Measurements from ENCODE around the gene WFIKKN1. TPM values are rescaled to one million over a fixed set of nuclear protein-coding genes. Genes with fewer than 3 reads are reported as not detected.

Gene WFIKKN1
- total RNA-seq, 1 experiment from 2014 or later = not detected

- H3K79me2 ChIP-seq (ENCODE audit: low read length) = peaks cover 20% of the 10 kb centered on the region
- no peaks in the 10 kb centered on the region for H3K27me3 ChIP-seq (ENCODE audit: low read length)
- H3K27ac ChIP-seq (ENCODE audit: low read length) = no peak overlapping the region
- H3K4me2 ChIP-seq (ENCODE audit: low read depth, low read length, poor library complexity, severe bottlenecking) = peak overlapping the region; percentile 97
- no peak for DNase-seq
- H4K20me1 ChIP-seq (ENCODE audit: insufficient read depth, low read depth, low read length) = peaks cover 7% of the 10 kb centered on the region; the same call in 1 of the 2 replicates
- peaks cover 29% of the 10 kb centered on the region for H3K4me1 ChIP-seq (ENCODE audit: low read length)
- peak overlapping the region; percentile 99 for H3K4me3 ChIP-seq (ENCODE audit: low read length)
- no peaks in the 10 kb centered on the region for H3K9me3 ChIP-seq (ENCODE audit: low read length)
- no peaks in the 10 kb centered on the region for H3K9me2 ChIP-seq (replicated peaks; ENCODE audit: insufficient read depth, low read length)
- 0 out of 2 replicates have a peak, but pooled peaks cover 4% of the 10 kb centered on the region for H3K36me3 ChIP-seq (ENCODE audit: insufficient read depth, low read length)
- H3K9ac ChIP-seq (ENCODE audit: low read length) = peak overlapping the region; percentile 95
- H2AFZ ChIP-seq (ENCODE audit: low read length) = no peak overlapping the region
These were observed 4.2 kb downstream of the WFIKKN1 start for GRCh38 chr16:634996-635395.

- DNase-seq = peak; percentile 65
- H2AFZ ChIP-seq (ENCODE audit: low read length) = 0 out of 2 replicates have a peak overlapping the region, but pooled peaks have one; percentile 35
- peaks cover 31% of the 10 kb centered on the region for H3K4me1 ChIP-seq (ENCODE audit: low read length)
- H4K20me1 ChIP-seq (ENCODE audit: insufficient read depth, low read depth, low read length) = peaks cover 7% of the 10 kb centered on the region; the same call in 1 of the 2 replicates
- peak overlapping the region; percentile 97 for H3K4me2 ChIP-seq (ENCODE audit: low read depth, low read length, poor library complexity, severe bottlenecking)
- H3K9me3 ChIP-seq (ENCODE audit: low read length) = no peaks in the 10 kb centered on the region
- H3K9ac ChIP-seq (ENCODE audit: low read length) = peak overlapping the region; percentile 95
- H3K4me3 ChIP-seq (ENCODE audit: low read length) = peak overlapping the region; percentile 99
- H3K27ac ChIP-seq (ENCODE audit: low read length) = peak overlapping the region; percentile 44; the same call in 1 of the 2 replicates
- H3K36me3 ChIP-seq (ENCODE audit: insufficient read depth, low read length) = 0 out of 2 replicates have a peak, but pooled peaks cover 4% of the 10 kb centered on the region
- H3K9me2 ChIP-seq (replicated peaks; ENCODE audit: insufficient read depth, low read length) = no peaks in the 10 kb centered on the region
- peaks cover 20% of the 10 kb centered on the region for H3K79me2 ChIP-seq (ENCODE audit: low read length)
- H3K27me3 ChIP-seq (ENCODE audit: low read length) = no peaks in the 10 kb centered on the region
These were observed 4.9 kb downstream of the WFIKKN1 start for GRCh38 chr16:635573-636205.

- peaks cover 7% of the 10 kb centered on the region; the same call in 1 of the 2 replicates for H4K20me1 ChIP-seq (ENCODE audit: insufficient read depth, low read depth, low read length)
- H3K4me1 ChIP-seq (ENCODE audit: low read length) = peaks cover 32% of the 10 kb centered on the region
- DNase-seq = peak; percentile 97
- H3K9ac ChIP-seq (ENCODE audit: low read length) = peak within 1 kb of the TSS; percentile 95
- peak within 1 kb of the TSS; percentile 99 for H3K4me3 ChIP-seq (ENCODE audit: low read length)
- no peaks in the 10 kb centered on the region for H3K9me2 ChIP-seq (replicated peaks; ENCODE audit: insufficient read depth, low read length)
- H3K27ac ChIP-seq (ENCODE audit: low read length) = peak within 1 kb of the TSS; percentile 74
- H3K36me3 ChIP-seq (ENCODE audit: insufficient read depth, low read length) = 0 out of 2 replicates have a peak, but pooled peaks cover 4% of the 10 kb centered on the region
- no peaks in the 10 kb centered on the region for H3K9me3 ChIP-seq (ENCODE audit: low read length)
- peaks cover 23% of the 10 kb centered on the region for H3K79me2 ChIP-seq (ENCODE audit: low read length)
- H3K27me3 ChIP-seq (ENCODE audit: low read length) = no peaks in the 10 kb centered on the region
- peak within 1 kb of the TSS; percentile 96 for H2AFZ ChIP-seq (ENCODE audit: low read length)
- peak within 1 kb of the TSS; percentile 97 for H3K4me2 ChIP-seq (ENCODE audit: low read depth, low read length, poor library complexity, severe bottlenecking)
These were observed 5.7 kb downstream of the WFIKKN1 start, which contains the start of gene METTL26 for GRCh38 chr16:636206-637080. TSS of gene METTL26 (minus strand) at chr16:636305. CDS start at chr16:636290, 15 bp downstream.

GRCh38 chr16:637081-638018, 6.6 kb downstream of the WFIKKN1 start:
- peaks cover 32% of the 10 kb centered on the region for H3K4me1 ChIP-seq (ENCODE audit: low read length)
- no peaks in the 10 kb centered on the region for H3K9me3 ChIP-seq (ENCODE audit: low read length)
- H4K20me1 ChIP-seq (ENCODE audit: insufficient read depth, low read depth, low read length) = peaks cover 7% of the 10 kb centered on the region; the same call in 1 of the 2 replicates
- H2AFZ ChIP-seq (ENCODE audit: low read length) = peak overlapping the region; percentile 96; the same call in 1 of the 2 replicates
- no peak for DNase-seq
- no peaks in the 10 kb centered on the region for H3K9me2 ChIP-seq (replicated peaks; ENCODE audit: insufficient read depth, low read length)
- 0 out of 2 replicates have a peak, but pooled peaks cover 4% of the 10 kb centered on the region for H3K36me3 ChIP-seq (ENCODE audit: insufficient read depth, low read length)
- H3K27me3 ChIP-seq (ENCODE audit: low read length) = no peaks in the 10 kb centered on the region
- H3K4me2 ChIP-seq (ENCODE audit: low read depth, low read length, poor library complexity, severe bottlenecking) = peak overlapping the region; percentile 97
- H3K4me3 ChIP-seq (ENCODE audit: low read length) = peak overlapping the region; percentile 99
- H3K27ac ChIP-seq (ENCODE audit: low read length) = peak overlapping the region; percentile 74; the same call in 1 of the 2 replicates
- peaks cover 29% of the 10 kb centered on the region for H3K79me2 ChIP-seq (ENCODE audit: low read length)
- peak overlapping the region; percentile 95 for H3K9ac ChIP-seq (ENCODE audit: low read length)

GRCh38 chr16:638034-638543, 7.3 kb downstream of the WFIKKN1 start:
- 0 out of 2 replicates have a peak, but pooled peaks cover 4% of the 10 kb centered on the region for H3K36me3 ChIP-seq (ENCODE audit: insufficient read depth, low read length)
- peaks cover 37% of the 10 kb centered on the region for H3K4me1 ChIP-seq (ENCODE audit: low read length)
- peaks cover 11% of the 10 kb centered on the region; the same call in 1 of the 2 replicates for H4K20me1 ChIP-seq (ENCODE audit: insufficient read depth, low read depth, low read length)
- H3K79me2 ChIP-seq (ENCODE audit: low read length) = peaks cover 36% of the 10 kb centered on the region
- H3K9me2 ChIP-seq (replicated peaks; ENCODE audit: insufficient read depth, low read length) = no peaks in the 10 kb centered on the region
- no peak for DNase-seq
- no peaks in the 10 kb centered on the region for H3K27me3 ChIP-seq (ENCODE audit: low read length)
- no peak overlapping the region for H3K4me2 ChIP-seq (ENCODE audit: low read depth, low read length, poor library complexity, severe bottlenecking)
- no peak overlapping the region for H3K9ac ChIP-seq (ENCODE audit: low read length)
- no peaks in the 10 kb centered on the region for H3K9me3 ChIP-seq (ENCODE audit: low read length)
- H3K27ac ChIP-seq (ENCODE audit: low read length) = no peak overlapping the region
- no peak overlapping the region for H2AFZ ChIP-seq (ENCODE audit: low read length)
- no peak overlapping the region for H3K4me3 ChIP-seq (ENCODE audit: low read length)

- Histone ChIP-seq H3K79me2 (ENCODE audit: low read length) (peaks cover 44% of the 10 kb centered on the region), H3K4me1 (ENCODE audit: low read length) (peaks cover 44% of the 10 kb centered on the region), H2AFZ (ENCODE audit: low read length) (no peak overlapping the region), H3K27me3 (ENCODE audit: low read length) (no peaks in the 10 kb centered on the region), H4K20me1 (ENCODE audit: insufficient read depth, low read depth, low read length) (peaks cover 11% of the 10 kb centered on the region; the same call in 1 of the 2 replicates), H3K9me3 (ENCODE audit: low read length) (no peaks in the 10 kb centered on the region), H3K9me2 (replicated peaks; ENCODE audit: insufficient read depth, low read length) (no peaks in the 10 kb centered on the region), H3K4me2 (ENCODE audit: low read depth, low read length, poor library complexity, severe bottlenecking) (peak overlapping the region; percentile 29), H3K36me3 (ENCODE audit: insufficient read depth, low read length) (0 out of 2 replicates have a peak, but pooled peaks cover 4% of the 10 kb centered on the region), H3K9ac (ENCODE audit: low read length) (peak overlapping the region; percentile 51), H3K4me3 (ENCODE audit: low read length) (no peak overlapping the region), H3K27ac (ENCODE audit: low read length) (peak overlapping the region; percentile 62)
- no peak for DNase-seq
These were observed 8.1 kb downstream of the WFIKKN1 start for GRCh38 chr16:638836-639235.

GRCh38 chr16:640614-641013, 9.8 kb downstream of the WFIKKN1 start:
- Histone ChIP-seq H3K36me3 (ENCODE audit: insufficient read depth, low read length) (peaks cover 3% of the 10 kb centered on the region; the same call in 1 of the 2 replicates), H3K4me2 (ENCODE audit: low read depth, low read length, poor library complexity, severe bottlenecking) (peak overlapping the region; percentile 89), H3K9ac (ENCODE audit: low read length) (peak overlapping the region; percentile 96), H4K20me1 (ENCODE audit: insufficient read depth, low read depth, low read length) (0 out of 2 replicates have a peak, but pooled peaks cover 8% of the 10 kb centered on the region), H3K27ac (ENCODE audit: low read length) (0 out of 2 replicates have a peak overlapping the region, but pooled peaks have one; percentile 35), H2AFZ (ENCODE audit: low read length) (no peak overlapping the region), H3K4me3 (ENCODE audit: low read length) (peak overlapping the region; percentile 95), H3K79me2 (ENCODE audit: low read length) (peaks cover 43% of the 10 kb centered on the region), H3K4me1 (ENCODE audit: low read length) (peaks cover 52% of the 10 kb centered on the region), H3K9me3 (ENCODE audit: low read length) (no peaks in the 10 kb centered on the region), H3K9me2 (replicated peaks; ENCODE audit: insufficient read depth, low read length) (no peaks in the 10 kb centered on the region), H3K27me3 (ENCODE audit: low read length) (no peaks in the 10 kb centered on the region)
- DNase-seq = no peak

Measured in Karpas-422 (cell line).